HepG2 (cell line): ENCODE results near the gene CHTF18.

Experiments used
- CTCF ChIP-seq: sonication (generic); formaldehyde crosslinking; IDR thresholded peaks from 2 replicates; pipeline ENCODE4 v1.5.0; 2020; ENCODE audit warnings: mild to moderate bottlenecking, missing genetic modification reagents, moderate library complexity
- GPBP1L1 ChIP-seq: sonication (generic); formaldehyde crosslinking; IDR thresholded peaks from 2 replicates; pipeline ENCODE4 v1.5.0; 2020; ENCODE audit warnings: mild to moderate bottlenecking, missing genetic modification reagents
- SUZ12 ChIP-seq: fragments of 150-350 bp; IDR thresholded peaks from 2 replicates; pipeline ENCODE4 v1.6.1; 2014; ENCODE audit warnings: low read depth, low read length
- ZNF10 ChIP-seq: sonication (generic); formaldehyde crosslinking; IDR thresholded peaks from 2 replicates; pipeline ENCODE4 v1.4.0; 2020; ENCODE audit warnings: mild to moderate bottlenecking, low read depth, missing genetic modification reagents, borderline replicate concordance

- TF ChIP-seq CTCF (CRISPR knock-in tag) (no peak), SUZ12 (no peak), ZNF10 (no peak), GPBP1L1 (no peak)
These were observed 16.0 kb downstream of the CHTF18 start for GRCh38 chr16:804193-805048.
